ENCODE measurements around the gene CLSTN3.
A peak's percentile ranks its signal among the peaks of the same experiment; 100 is the strongest.

The CLSTN3 gene

GRCh38 chr12:7109572-7109920, 20.6 kb upstream of the CLSTN3 start:
- peak overlapping the region; percentile 63 for H3K4me3 ChIP-seq (ENCODE audit: control insufficient read depth, low read depth, low read length)
- TF ChIP-seq CTCF (IDR thresholded peaks at IDR 0.05; ENCODE audit: control insufficient read depth, insufficient read depth, low read depth, low read length, missing control alignments) = no peak
- no peak for DNase-seq (ENCODE audit: low read depth)

- DNase-seq (ENCODE audit: low read depth) = no peak
- no peak for TF ChIP-seq CTCF (IDR thresholded peaks at IDR 0.05; ENCODE audit: control insufficient read depth, insufficient read depth, low read depth, low read length, missing control alignments)
- no peak overlapping the region for H3K4me3 ChIP-seq (ENCODE audit: control insufficient read depth, low read depth, low read length)
Observed at GRCh38 chr12:7110661-7111060, 19.5 kb upstream of the CLSTN3 start.

GRCh38 chr12:7112041-7112440, 18.1 kb upstream of the CLSTN3 start:
- DNase-seq (ENCODE audit: low read depth) = no peak
- no peak overlapping the region for H3K4me3 ChIP-seq (ENCODE audit: control insufficient read depth, low read depth, low read length)
- TF ChIP-seq CTCF (IDR thresholded peaks at IDR 0.05; ENCODE audit: control insufficient read depth, insufficient read depth, low read depth, low read length, missing control alignments) = no peak

- no peak overlapping the region for H3K4me3 ChIP-seq (ENCODE audit: control insufficient read depth, low read depth, low read length)
- TF ChIP-seq CTCF (IDR thresholded peaks at IDR 0.05; ENCODE audit: control insufficient read depth, insufficient read depth, low read depth, low read length, missing control alignments) = peak; percentile 83
- DNase-seq (ENCODE audit: low read depth) = no peak
Observed at GRCh38 chr12:7113389-7113871, 16.7 kb upstream of the CLSTN3 start.

GRCh38 chr12:7114008-7114407, 16.2 kb upstream of the CLSTN3 start:
- no peak for TF ChIP-seq CTCF (IDR thresholded peaks at IDR 0.05; ENCODE audit: control insufficient read depth, insufficient read depth, low read depth, low read length, missing control alignments)
- H3K4me3 ChIP-seq (ENCODE audit: control insufficient read depth, low read depth, low read length) = no peak overlapping the region
- no peak for DNase-seq (ENCODE audit: low read depth)

GRCh38 chr12:7114851-7115250, 15.3 kb upstream of the CLSTN3 start:
- no peak overlapping the region for H3K4me3 ChIP-seq (ENCODE audit: control insufficient read depth, low read depth, low read length)
- no peak for DNase-seq (ENCODE audit: low read depth)
- TF ChIP-seq CTCF (IDR thresholded peaks at IDR 0.05; ENCODE audit: control insufficient read depth, insufficient read depth, low read depth, low read length, missing control alignments) = no peak

- no peak for DNase-seq (ENCODE audit: low read depth)
Observed at GRCh38 chr12:7116196-7116595, 14.0 kb upstream of the CLSTN3 start.

More at GRCh38 chr12:7116196-7116595, 14.0 kb upstream of the CLSTN3 start:
- no peak for TF ChIP-seq CTCF (IDR thresholded peaks at IDR 0.05; ENCODE audit: control insufficient read depth, insufficient read depth, low read depth, low read length, missing control alignments)
- H3K4me3 ChIP-seq (ENCODE audit: control insufficient read depth, low read depth, low read length) = no peak overlapping the region
